Measurements from ENCODE around the gene PRPSAP1.
A peak's percentile ranks its signal among the peaks of the same experiment; 100 is the strongest.
"Not testable (repeated sequence)": the region's sequence is repeated elsewhere in the genome, so short reads cannot be mapped to it uniquely, and the experiment has no call there.

PRPSAP1 gene

GRCh38 chr17:76268015-76268749 is 85.5 kb downstream of the PRPSAP1 start:
- Histone ChIP-seq H3K9me3 (ENCODE audit: control insufficient read depth, insufficient read depth, low read length) (no peaks in the 10 kb centered on the region), H3K36me3 (ENCODE audit: insufficient read depth, low read length) (no peaks in the 10 kb centered on the region), H3K4me1 (ENCODE audit: insufficient read depth, low read length) (peaks cover 23% of the 10 kb centered on the region), H3K9ac (ENCODE audit: low read depth, low read length) (0 out of 2 replicates have a peak overlapping the region, but pooled peaks have one; percentile 0)

- not testable (repeated sequence) for H3K9ac ChIP-seq (ENCODE audit: low read depth, low read length); H3K36me3 ChIP-seq (ENCODE audit: insufficient read depth, low read length); H3K9me3 ChIP-seq (ENCODE audit: control insufficient read depth, insufficient read depth, low read length)
- peaks cover 23% of the 10 kb centered on the region for H3K4me1 ChIP-seq (ENCODE audit: insufficient read depth, low read length)
Measured at GRCh38 chr17:76267581-76268001, 86.1 kb downstream of the PRPSAP1 start.

- Histone ChIP-seq H3K9ac (ENCODE audit: low read depth, low read length) (peak overlapping the region; percentile 66; the same call in 1 of the 2 replicates), H3K4me1 (ENCODE audit: insufficient read depth, low read length) (peaks cover 27% of the 10 kb centered on the region), H3K36me3 (ENCODE audit: insufficient read depth, low read length) (no peaks in the 10 kb centered on the region), H3K9me3 (ENCODE audit: control insufficient read depth, insufficient read depth, low read length) (no peaks in the 10 kb centered on the region)
Measured at GRCh38 chr17:76267051-76267576, 86.6 kb downstream of the PRPSAP1 start.

GRCh38 chr17:76266244-76266938 is 87.3 kb downstream of the PRPSAP1 start:
- H3K9me3 ChIP-seq (ENCODE audit: control insufficient read depth, insufficient read depth, low read length), result no peaks in the 10 kb centered on the region
- peak overlapping the region; percentile 66 for H3K9ac ChIP-seq (ENCODE audit: low read depth, low read length)
- peaks cover 34% of the 10 kb centered on the region for H3K4me1 ChIP-seq (ENCODE audit: insufficient read depth, low read length)
- no peaks in the 10 kb centered on the region for H3K36me3 ChIP-seq (ENCODE audit: insufficient read depth, low read length)

- no peaks in the 10 kb centered on the region for H3K9me3 ChIP-seq (ENCODE audit: control insufficient read depth, insufficient read depth, low read length)
- H3K36me3 ChIP-seq (ENCODE audit: insufficient read depth, low read length), result no peaks in the 10 kb centered on the region
- H3K9ac ChIP-seq (ENCODE audit: low read depth, low read length), result peak overlapping the region; percentile 66; the same call in 1 of the 2 replicates
- peaks cover 34% of the 10 kb centered on the region for H3K4me1 ChIP-seq (ENCODE audit: insufficient read depth, low read length)
Measured at GRCh38 chr17:76265624-76266243, 88.0 kb downstream of the PRPSAP1 start.

- Histone ChIP-seq H3K9me3 (ENCODE audit: control insufficient read depth, insufficient read depth, low read length) (no peaks in the 10 kb centered on the region), H3K4me1 (ENCODE audit: insufficient read depth, low read length) (peaks cover 34% of the 10 kb centered on the region), H3K9ac (ENCODE audit: low read depth, low read length) (peak within 1 kb of the TSS; percentile 66; the same call in 1 of the 2 replicates), H3K36me3 (ENCODE audit: insufficient read depth, low read length) (no peaks in the 10 kb centered on the region)
Measured at GRCh38 chr17:76264755-76265623, 88.7 kb downstream of the PRPSAP1 start, which contains the start of gene UBALD2. UBALD2 (plus strand) TSS chr17:76265348; CDS start chr17:76265506, 158 bp downstream.

GRCh38 chr17:76264425-76264754 is 89.3 kb downstream of the PRPSAP1 start:
- no peaks in the 10 kb centered on the region for H3K36me3 ChIP-seq (ENCODE audit: insufficient read depth, low read length)
- no peaks in the 10 kb centered on the region for H3K9me3 ChIP-seq (ENCODE audit: control insufficient read depth, insufficient read depth, low read length)
- H3K9ac ChIP-seq (ENCODE audit: low read depth, low read length), result peak overlapping the region; percentile 24; the same call in 1 of the 2 replicates
- peaks cover 36% of the 10 kb centered on the region for H3K4me1 ChIP-seq (ENCODE audit: insufficient read depth, low read length)

- Histone ChIP-seq H3K9me3 (ENCODE audit: control insufficient read depth, insufficient read depth, low read length) (no peaks in the 10 kb centered on the region), H3K36me3 (ENCODE audit: insufficient read depth, low read length) (no peaks in the 10 kb centered on the region), H3K4me1 (ENCODE audit: insufficient read depth, low read length) (peaks cover 32% of the 10 kb centered on the region), H3K9ac (ENCODE audit: low read depth, low read length) (no peak overlapping the region)
Measured at GRCh38 chr17:76263896-76264295, 89.8 kb downstream of the PRPSAP1 start.

- H3K36me3 ChIP-seq (ENCODE audit: insufficient read depth, low read length), result no peaks in the 10 kb centered on the region
- no peaks in the 10 kb centered on the region for H3K9me3 ChIP-seq (ENCODE audit: control insufficient read depth, insufficient read depth, low read length)
- H3K4me1 ChIP-seq (ENCODE audit: insufficient read depth, low read length), result peaks cover 27% of the 10 kb centered on the region
- H3K9ac ChIP-seq (ENCODE audit: low read depth, low read length), result no peak overlapping the region
Measured at GRCh38 chr17:76262732-76263344, 90.9 kb downstream of the PRPSAP1 start.

GRCh38 chr17:76261421-76262215 is 92.1 kb downstream of the PRPSAP1 start:
- H3K9ac ChIP-seq (ENCODE audit: low read depth, low read length), result no peak overlapping the region
- no peaks in the 10 kb centered on the region for H3K9me3 ChIP-seq (ENCODE audit: control insufficient read depth, insufficient read depth, low read length)
- peaks cover 20% of the 10 kb centered on the region for H3K4me1 ChIP-seq (ENCODE audit: insufficient read depth, low read length)
- no peaks in the 10 kb centered on the region for H3K36me3 ChIP-seq (ENCODE audit: insufficient read depth, low read length)

GRCh38 chr17:76260669-76261068 is 93.0 kb downstream of the PRPSAP1 start:
- Histone ChIP-seq H3K4me1 (ENCODE audit: insufficient read depth, low read length) (peaks cover 20% of the 10 kb centered on the region), H3K9me3 (ENCODE audit: control insufficient read depth, insufficient read depth, low read length) (no peaks in the 10 kb centered on the region), H3K36me3 (ENCODE audit: insufficient read depth, low read length) (no peaks in the 10 kb centered on the region), H3K9ac (ENCODE audit: low read depth, low read length) (no peak overlapping the region)

GRCh38 chr17:76260220-76260619 is 93.5 kb downstream of the PRPSAP1 start:
- no peaks in the 10 kb centered on the region for H3K9me3 ChIP-seq (ENCODE audit: control insufficient read depth, insufficient read depth, low read length)
- H3K9ac ChIP-seq (ENCODE audit: low read depth, low read length), result no peak overlapping the region
- no peaks in the 10 kb centered on the region for H3K36me3 ChIP-seq (ENCODE audit: insufficient read depth, low read length)
- H3K4me1 ChIP-seq (ENCODE audit: insufficient read depth, low read length), result peaks cover 20% of the 10 kb centered on the region
